ENCODE results near the gene UVRAG. TPM values are rescaled to one million over a fixed set of nuclear protein-coding genes. Genes with fewer than 3 reads are reported as not detected.

The UVRAG gene
- total and polyA plus RNA-seq, 2 of the 13 experiments (the other 11 are each of a cell fraction or from before 2014, with no cell fraction given), result 9.7 to 17.3 TPM

GRCh38 chr11:76119779-76120178 is 304.8 kb downstream of the UVRAG start:
- no peaks in the 10 kb centered on the region for H3K79me2 ChIP-seq (ENCODE audit: insufficient read depth, low read length)
- ATAC-seq (no peak), DNase-seq (ENCODE audit: low spot score) (no peak), FAIRE-seq (no peak)
- no TSS peak for BruUV-seq (replicated peaks)
- no peaks in the 10 kb centered on the region for H4K20me1 ChIP-seq (ENCODE audit: insufficient read depth, low read length)
- no peak for TF ChIP-seq ZC3H13 (CRISPR knock-in tag; IDR thresholded peaks at IDR 0.05)
- no peak for TF ChIP-seq ZNF362 (CRISPR knock-in tag; IDR thresholded peaks at IDR 0.05; ENCODE audit: borderline replicate concordance)
- no peak for TF ChIP-seq MATR3 (CRISPR knock-in tag; IDR thresholded peaks at IDR 0.05)
- peaks cover 0 to 12% of the 10 kb centered on the region in 2 experiments; a peak in 1 of 5 replicates for H3K36me3 ChIP-seq (replicated peaks in 1 of 2; ENCODE audit: control insufficient read depth in 1 of 2, insufficient read depth in 2 of 2, low read length in 2 of 2)
- CTCF ChIA-PET (ENCODE audit: low intra/inter-chr PET ratio, low total read pairs), result no interaction called here
- 0 out of 2 replicates have a peak, but pooled peaks cover 8% of the 10 kb centered on the region for H3K4me1 ChIP-seq (ENCODE audit: insufficient read depth, low read length)
- intact Hi-C loops (cut with micrococcal nuclease; ENCODE audit: unreplicated experiment) (no loop called here), in situ Hi-C loops (cut with HindIII; ENCODE audit: extremely low pct_ligation_motif_present, low pct_unique_long_range_greater_than_20kb) (no loop called here)
- no peaks in the 10 kb centered on the region for H3K9me3 ChIP-seq (ENCODE audit: low read length)
- POLR2A ChIA-PET, result no interaction called here
- 97% methylated on average over 4 of the region's 4 CpGs for WGBS (ENCODE audit: low lambda C conversion rate)
- no peak overlapping the region for H3K9ac ChIP-seq (ENCODE audit: insufficient read depth, low read depth, low read length)
- H2AFZ ChIP-seq (ENCODE audit: low read length), result no peak overlapping the region
- H3K27ac ChIP-seq (ENCODE audit: extremely low read length, insufficient read depth, low read length), result no peak overlapping the region
- no peaks in the 10 kb centered on the region for H3K27me3 ChIP-seq (ENCODE audit: control insufficient read depth in 1 of 2, insufficient read depth in 2 of 2, low read length in 2 of 2)
- no peak overlapping the region for H3K4me2 ChIP-seq (ENCODE audit: low read depth, low read length)
- H3K4me3 ChIP-seq (replicated peaks in 1 of 3; ENCODE audit: insufficient read depth in 1 of 3, low read depth in 2 of 3, low read length in 3 of 3), result no peak overlapping the region

GRCh38 chr11:76120513-76121101 is 305.6 kb downstream of the UVRAG start:
- Histone ChIP-seq H3K36me3 (replicated peaks in 1 of 2; ENCODE audit: control insufficient read depth in 1 of 2, insufficient read depth in 2 of 2, low read length in 2 of 2) (peaks cover 0 to 12% of the 10 kb centered on the region in 2 experiments; a peak in 1 of 5 replicates), H3K9ac (ENCODE audit: insufficient read depth, low read depth, low read length) (no peak overlapping the region), H4K20me1 (ENCODE audit: insufficient read depth, low read length) (no peaks in the 10 kb centered on the region), H3K4me3 (replicated peaks in 1 of 3; ENCODE audit: insufficient read depth in 1 of 3, low read depth in 2 of 3, low read length in 3 of 3) (no peak overlapping the region), H3K27me3 (ENCODE audit: control insufficient read depth in 1 of 2, insufficient read depth in 2 of 2, low read length in 2 of 2) (no peaks in the 10 kb centered on the region), H3K4me1 (ENCODE audit: insufficient read depth, low read length) (0 out of 2 replicates have a peak, but pooled peaks cover 8% of the 10 kb centered on the region), H3K27ac (ENCODE audit: extremely low read length, insufficient read depth, low read length) (no peak overlapping the region), H2AFZ (ENCODE audit: low read length) (no peak overlapping the region), H3K9me3 (ENCODE audit: low read length) (no peaks in the 10 kb centered on the region), H3K79me2 (ENCODE audit: insufficient read depth, low read length) (no peaks in the 10 kb centered on the region), H3K4me2 (ENCODE audit: low read depth, low read length) (no peak overlapping the region)
- ChIA-PET POLR2A (no interaction called here), CTCF (ENCODE audit: low intra/inter-chr PET ratio, low total read pairs) (no interaction called here)
- DNase-seq (ENCODE audit: low spot score), result no peak
- 97% methylated on average over 5 of the region's 5 CpGs for WGBS (ENCODE audit: low lambda C conversion rate)
- no peak for ATAC-seq
- intact Hi-C loops (cut with micrococcal nuclease; ENCODE audit: unreplicated experiment), result no loop called here
- in situ Hi-C loops (cut with HindIII; ENCODE audit: extremely low pct_ligation_motif_present, low pct_unique_long_range_greater_than_20kb), result no loop called here
- no peak for FAIRE-seq
- no TSS peak for BruUV-seq (replicated peaks)
- TF ChIP-seq IRF9 (CRISPR knock-in tag; IDR thresholded peaks at IDR 0.05; ENCODE audit: borderline replicate concordance), result no peak
- TF ChIP-seq MLX (CRISPR knock-in tag; IDR thresholded peaks at IDR 0.05), result no peak
- TF ChIP-seq SMAD3 (CRISPR knock-in tag; IDR thresholded peaks at IDR 0.05), result no peak
- no peak for TF ChIP-seq MLXIP (CRISPR knock-in tag; IDR thresholded peaks at IDR 0.05; ENCODE audit: borderline replicate concordance)
- TF ChIP-seq KDM5B (CRISPR knock-in tag; IDR thresholded peaks at IDR 0.05; ENCODE audit: borderline replicate concordance), result no peak
- TF ChIP-seq MNT (IDR thresholded peaks at IDR 0.05), result no peak
- no peak for TF ChIP-seq ZNF746 (CRISPR knock-in tag; IDR thresholded peaks at IDR 0.05)

Measured in HepG2 (cell line).